ENCODE measurements around the gene C1orf87.

GRCh38 chr1:60054374-60054773 is 19.2 kb downstream of the C1orf87 start:
- TF ChIP-seq POLR2AphosphoS5 (IDR thresholded peaks at IDR 0.05; ENCODE audit: low read depth, low read length) = no peak
- no peak for TF ChIP-seq POLR2A (IDR thresholded peaks at IDR 0.05; ENCODE audit: low read depth, low read length)

Measured in GM12891 (cell line).